ENCODE results near the gene LGR4.

- TF ChIP-seq POLR2A (IDR thresholded peaks at IDR 0.05) (no peak), CTCF (IDR thresholded peaks at IDR 0.05) (no peak)
Observed at GRCh38 chr11:27471589-27472397, 797 bp downstream of the LGR4 start.
